NOMO-1 (cell line): ENCODE measurements around the gene SLC6A17.

Experiments
- DNase-seq, 2 experiments: peaks; one replicate each; lab custom pipeline; 2025; ENCODE audit not compliant: unreplicated experiment in 2 of 2; lab: John Stamatoyannopoulos, UW

The SLC6A17 gene

DNA sequence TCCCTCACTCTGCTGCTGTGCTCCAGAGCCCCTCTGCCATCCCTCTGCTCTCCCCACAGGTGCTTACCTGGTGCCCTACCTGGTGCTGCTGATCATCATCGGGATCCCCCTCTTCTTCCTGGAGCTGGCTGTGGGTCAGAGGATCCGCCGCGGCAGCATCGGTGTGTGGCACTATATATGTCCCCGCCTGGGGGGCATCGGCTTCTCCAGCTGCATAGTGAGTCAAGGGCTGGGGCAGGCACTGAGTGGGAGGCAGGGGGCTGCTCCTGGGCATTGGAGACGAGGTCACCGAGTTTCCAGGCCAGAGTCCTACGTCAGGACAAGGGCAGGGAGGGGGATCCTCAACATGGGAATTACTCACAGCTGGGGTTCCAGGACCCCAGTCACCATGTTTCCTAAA is 21.7 kb downstream of the SLC6A17 start:
- DNase-seq, result no peak

DNA sequence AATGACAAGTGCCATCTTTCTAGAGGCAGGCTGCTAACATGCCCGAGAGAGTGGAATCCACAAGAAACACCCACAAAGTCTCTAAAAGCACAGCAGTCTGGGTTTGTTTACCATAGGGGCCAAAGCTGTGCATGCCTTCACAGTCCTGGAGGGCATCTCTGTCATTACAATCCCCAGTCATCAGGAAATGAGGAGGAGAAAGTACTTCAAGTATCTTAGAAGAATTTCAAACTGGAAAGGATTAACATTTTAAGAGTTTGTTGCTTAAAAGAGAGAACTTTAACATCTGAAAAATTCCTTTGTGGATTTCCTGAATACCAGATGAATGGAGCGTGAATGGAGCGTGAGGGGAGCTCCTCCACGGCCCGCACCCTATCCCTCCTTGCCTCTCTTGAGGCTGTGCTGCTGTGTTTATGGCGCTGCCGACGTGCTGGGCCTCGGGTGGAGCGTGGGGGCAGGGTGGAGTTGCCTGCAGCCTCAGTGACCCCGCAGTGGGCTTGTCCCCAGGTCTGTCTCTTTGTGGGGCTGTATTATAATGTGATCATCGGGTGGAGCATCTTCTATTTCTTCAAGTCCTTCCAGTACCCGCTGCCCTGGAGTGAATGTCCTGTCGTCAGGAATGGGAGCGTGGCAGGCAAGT is 23.3 kb downstream of the SLC6A17 start:
- no peak for DNase-seq

DNA sequence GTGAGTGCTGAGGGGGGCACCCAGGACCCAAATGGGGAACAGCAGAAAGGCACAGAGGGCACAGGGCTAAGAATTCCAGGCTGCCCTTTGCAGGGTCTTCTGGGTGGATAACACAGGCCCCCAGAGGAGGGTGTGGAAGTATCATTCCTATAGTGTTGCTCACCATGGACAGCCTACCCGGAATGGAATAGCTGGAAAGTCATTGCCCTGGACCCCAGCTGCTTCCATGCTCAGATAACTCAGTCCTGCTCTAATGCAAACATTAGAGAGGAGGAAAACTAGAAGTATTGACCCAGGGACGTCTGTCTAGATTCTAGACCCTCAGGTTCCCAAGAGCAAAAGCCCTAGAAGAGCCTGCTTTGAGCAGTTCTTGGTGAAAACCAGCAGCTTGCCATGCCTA is 24.7 kb downstream of the SLC6A17 start:
- DNase-seq, result no peak

DNA sequence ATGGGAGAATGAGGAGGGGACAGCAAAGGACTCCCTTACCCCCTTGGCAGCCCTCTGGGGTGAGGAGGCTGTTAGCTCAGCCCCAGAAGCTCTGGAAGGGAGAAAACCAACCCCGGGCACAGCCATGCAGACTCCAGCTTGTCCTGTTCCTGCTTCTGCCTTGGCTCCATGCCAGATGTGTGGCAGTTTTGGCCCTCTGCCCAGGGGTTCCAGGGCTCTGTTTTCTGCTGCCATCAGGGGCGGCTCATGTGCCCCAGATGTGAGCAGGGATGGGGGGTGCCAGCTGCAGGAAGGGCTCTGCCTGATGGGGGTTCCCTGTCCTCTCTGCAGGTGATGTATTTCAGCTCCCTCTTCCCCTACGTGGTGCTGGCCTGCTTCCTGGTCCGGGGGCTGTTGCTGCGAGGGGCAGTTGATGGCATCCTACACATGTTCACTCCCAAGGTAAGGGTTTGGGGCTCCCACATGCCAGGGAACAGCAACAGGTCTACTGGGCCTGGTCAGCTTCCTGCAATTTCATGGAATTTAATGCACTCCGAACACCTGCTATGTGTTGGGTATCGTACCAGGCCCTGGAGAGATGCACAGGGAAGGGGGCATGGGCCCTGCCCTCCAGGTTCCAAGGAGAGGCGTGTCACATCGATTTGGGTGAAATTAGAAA is 26.1 kb downstream of the SLC6A17 start:
- DNase-seq, result no peak

DNA sequence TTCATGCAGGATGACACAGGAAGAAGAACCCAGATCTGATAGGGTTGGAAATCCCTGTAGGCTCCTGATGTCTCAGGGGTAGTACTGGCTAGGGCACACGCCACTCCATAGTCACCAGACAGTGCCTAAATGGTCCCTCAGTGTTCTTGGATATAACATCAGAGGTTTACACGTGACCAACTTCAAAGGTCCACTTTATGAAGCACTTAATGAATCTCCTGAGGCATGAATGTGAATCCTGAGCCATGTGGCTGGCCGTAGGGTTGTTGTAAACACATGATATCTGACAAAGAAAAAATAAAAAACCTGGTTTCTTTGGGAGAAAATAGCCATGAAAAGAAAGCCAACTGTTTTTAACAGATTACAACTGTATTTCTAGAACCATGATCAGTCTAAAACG is 27.5 kb downstream of the SLC6A17 start:
- no peak for DNase-seq

DNA sequence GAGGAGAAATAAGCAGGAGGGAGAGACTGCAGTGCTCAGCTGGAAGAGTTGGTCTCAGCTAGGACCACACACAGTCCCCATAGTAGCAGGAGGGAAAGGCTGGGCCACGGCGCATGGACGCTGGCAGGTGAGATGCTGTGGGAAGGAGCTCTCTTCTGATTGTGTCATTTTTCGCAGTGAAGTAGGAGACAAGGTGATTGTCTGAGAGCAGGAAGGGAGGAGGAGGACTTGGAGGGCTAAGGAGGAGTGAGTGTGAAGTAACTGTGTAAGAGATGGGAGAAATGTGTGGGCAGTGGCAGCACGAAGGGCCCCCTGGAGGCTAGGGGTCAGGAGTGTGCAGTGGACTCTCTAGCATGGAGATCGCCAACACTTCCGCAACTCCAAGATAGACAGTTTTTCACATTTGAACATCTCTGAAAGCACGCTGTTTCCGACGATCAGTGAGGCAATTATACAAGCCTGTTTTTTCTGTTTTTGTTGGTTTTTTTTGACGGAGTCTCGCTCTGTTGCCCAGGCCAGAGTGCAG is 33.4 kb downstream of the SLC6A17 start:
- DNase-seq, result no peak

DNA sequence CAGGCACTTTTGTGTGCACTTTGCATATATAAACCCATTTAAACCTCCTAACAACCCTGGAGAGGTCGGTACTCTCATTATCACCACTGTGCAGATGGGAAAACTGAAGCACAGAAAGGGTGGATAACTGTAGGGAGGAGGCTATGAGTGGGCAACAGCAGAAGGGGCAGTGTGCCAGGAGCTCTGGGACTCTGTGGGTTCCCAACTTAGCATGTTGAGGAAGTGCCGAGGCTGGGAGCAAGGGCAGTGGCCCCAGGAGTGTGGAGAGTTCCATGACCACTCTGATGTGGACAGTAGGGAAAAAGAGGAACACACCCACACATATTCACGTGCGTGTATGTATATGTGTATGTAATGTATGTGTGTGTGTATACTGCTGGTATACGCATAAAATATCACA is 34.2 kb downstream of the SLC6A17 start:
- no peak for DNase-seq

DNA sequence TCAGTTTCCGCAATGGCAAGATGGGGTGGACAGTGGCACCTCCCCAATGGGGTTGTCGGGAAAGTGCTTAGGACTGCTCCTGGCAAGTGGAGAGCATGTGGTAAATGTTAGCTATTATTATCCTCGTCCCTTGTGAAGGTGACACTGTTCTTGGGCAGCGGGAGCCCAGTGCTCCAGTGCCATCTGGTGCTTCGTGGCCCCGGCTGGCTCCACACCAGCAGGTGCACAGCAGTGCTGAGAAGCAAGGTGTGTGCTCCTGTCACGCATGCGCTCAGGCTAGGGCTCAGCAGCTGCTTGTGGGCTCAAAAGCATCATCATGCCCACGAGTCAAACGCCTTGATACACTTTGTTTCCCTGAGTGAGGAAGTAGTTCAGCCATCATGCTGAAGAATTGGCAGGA is 34.9 kb downstream of the SLC6A17 start:
- DNase-seq, result no peak

DNA sequence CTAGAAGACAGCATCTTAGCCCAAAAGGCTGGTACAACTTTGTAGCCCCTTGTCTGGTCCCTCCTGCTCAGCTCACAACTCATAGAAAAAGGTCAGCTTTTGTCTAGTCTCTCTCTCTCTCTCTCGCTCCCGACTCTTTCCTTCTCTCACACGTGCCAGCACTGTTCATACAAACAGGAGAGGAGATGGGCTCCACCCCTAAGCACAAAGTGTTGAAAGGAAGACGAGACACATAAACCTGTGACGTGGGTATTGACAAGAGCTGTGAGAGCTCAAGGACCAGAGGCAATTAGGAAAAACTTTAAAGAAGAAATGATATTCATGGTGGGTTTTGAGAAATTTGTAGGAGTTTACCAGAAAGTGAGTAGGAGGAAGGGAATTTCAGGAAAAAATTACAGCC is 36.3 kb downstream of the SLC6A17 start:
- no peak for DNase-seq

DNA sequence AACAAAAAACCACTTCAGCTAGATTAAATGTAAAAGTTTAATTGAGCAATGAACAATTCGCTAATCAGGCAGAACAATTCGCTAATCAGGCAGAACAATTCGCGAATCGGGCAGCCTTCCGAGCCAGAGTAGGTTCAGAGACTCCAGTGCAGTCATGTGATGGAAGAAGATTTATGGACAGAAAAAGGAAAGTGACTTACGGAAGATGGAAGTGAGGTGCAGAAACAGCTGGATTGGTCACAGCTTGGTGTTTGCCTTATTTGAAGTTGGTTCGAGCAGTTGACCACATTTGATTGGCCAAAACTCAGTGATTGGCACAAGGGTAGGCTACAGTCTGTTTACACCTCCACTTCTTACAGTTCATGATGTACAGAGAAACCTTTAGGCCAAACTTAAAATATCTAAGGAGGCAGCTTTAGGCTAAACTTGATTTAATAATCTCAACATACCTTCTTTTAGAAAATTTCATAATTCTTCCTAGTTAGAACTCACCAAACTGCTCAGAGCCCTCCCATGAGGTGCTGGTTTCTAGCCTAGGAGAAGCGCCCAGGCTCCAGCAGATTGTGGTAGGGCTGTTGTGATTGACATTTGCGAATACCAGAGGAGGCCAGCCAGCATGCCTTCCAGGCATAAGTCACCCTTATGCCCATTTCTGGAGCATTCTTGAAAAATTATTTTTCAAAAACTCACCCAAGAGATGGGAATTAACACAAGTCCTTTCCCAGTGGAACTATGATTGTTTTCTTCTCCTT is 37.0 kb downstream of the SLC6A17 start:
- no peak for DNase-seq

DNA sequence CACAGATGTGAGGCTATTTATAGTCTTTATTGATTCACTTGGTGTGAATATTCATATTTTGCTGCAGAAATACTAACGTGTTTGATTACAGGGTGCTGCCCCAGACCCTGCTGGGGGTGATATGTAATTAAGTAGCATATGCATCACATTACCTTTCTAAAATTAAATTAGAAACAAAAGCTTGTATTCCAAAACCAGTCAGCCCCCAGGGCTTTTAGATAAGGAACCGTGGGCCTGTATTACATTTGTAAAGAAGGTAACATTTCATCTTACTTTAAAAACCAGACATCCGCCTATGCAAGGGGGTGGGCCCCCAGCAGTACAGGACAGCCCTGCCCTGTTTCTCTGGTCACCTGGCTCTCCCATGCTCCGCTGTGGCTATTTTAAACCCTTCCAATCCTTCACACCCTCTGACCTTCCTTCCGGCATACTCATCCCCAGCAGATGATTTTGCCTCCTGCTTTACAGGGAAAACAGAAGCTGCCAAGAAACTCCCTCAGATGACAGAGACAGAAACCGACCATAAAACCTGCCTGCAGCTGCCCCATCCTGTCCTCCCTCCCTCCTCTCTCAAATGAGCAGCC is 37.8 kb downstream of the SLC6A17 start:
- DNase-seq, result no peak

DNA sequence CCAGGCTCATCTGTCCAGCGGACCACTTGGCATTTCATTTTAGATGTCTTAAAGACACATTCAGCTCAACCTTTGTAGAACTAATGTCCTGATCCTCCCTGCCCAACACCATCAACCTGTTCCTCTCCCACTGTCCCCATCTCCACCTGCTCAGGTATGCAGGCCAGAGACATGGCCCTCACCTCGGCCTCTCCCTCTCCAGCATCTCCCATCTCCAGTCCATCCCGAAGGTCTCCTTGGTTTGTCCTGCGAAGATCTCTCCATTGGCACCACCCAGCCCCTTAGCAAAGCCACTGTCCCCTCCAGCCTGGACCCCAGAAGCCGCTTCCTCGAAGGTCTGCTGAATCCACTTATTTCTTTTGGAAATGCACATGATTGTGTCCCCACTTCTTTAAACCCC is 38.9 kb downstream of the SLC6A17 start:
- no peak for DNase-seq

DNA sequence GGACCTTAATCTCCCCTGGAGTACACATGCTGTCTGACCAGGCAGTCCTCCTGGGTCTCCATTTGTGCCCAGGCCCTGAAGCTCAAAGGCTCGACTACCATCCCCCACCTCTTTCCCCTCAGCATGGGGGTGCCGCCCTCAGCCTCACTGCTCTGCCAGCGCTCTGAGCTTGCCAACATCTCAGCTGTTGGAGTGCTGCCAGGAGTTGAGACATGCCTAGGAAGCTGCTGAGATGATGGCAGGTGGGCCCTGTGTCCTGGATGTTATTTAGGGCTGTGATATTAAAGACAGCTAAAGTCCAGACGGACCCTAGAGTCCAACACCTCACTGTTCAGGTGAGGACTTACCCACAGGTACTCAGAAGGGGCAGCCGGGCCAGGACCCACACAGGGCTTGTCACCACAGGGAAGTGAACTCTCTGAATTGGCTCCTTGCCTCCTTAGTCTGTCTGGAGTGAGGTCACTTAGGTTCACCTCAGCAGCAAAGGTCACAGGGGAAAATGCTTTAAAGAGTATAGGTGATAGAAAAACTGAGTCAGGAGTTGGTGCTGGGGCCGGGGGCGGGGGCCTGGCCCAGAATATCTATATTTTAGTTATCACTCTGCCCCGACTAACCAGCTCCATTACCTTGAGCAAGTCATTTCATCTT is 40.1 kb downstream of the SLC6A17 start:
- no peak for DNase-seq

DNA sequence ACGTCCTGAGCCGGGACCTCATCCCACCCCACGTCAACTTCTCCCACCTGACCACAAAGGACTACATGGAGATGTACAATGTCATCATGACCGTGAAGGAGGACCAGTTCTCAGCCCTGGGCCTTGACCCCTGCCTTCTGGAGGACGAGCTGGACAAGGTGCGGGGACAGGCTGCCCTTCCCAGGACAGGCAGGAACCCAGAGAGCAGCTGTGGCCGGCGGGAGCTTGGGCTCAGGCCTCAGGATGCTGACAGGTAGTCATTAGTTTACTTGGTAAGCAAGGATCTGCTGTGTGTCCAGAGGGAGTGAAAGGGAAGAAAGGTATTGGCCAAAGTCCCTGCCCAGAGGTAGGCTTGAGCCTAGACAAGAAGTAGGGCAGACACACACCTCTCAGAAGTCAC is 42.2 kb downstream of the SLC6A17 start:
- no peak for DNase-seq

DNA sequence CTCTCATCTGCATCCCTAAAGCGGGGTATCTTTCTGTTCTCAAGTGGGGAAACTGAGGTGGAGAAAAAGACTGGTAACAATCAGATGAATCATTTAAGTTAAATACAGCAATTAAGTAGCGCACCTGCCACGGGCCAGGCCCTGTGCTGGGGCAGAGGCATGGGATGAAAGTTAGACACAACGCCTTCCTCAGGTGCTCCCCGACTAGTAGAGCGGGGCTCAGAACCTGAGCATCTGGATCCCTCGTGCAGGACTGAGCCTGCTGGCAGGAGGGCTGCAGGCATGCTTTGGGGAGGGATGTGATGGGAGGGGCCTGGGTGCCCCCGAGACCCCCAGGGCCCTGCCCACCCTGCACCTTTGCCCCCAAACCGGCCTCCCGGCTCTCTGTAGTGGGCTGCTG is 44.9 kb downstream of the SLC6A17 start:
- no peak for DNase-seq

DNA sequence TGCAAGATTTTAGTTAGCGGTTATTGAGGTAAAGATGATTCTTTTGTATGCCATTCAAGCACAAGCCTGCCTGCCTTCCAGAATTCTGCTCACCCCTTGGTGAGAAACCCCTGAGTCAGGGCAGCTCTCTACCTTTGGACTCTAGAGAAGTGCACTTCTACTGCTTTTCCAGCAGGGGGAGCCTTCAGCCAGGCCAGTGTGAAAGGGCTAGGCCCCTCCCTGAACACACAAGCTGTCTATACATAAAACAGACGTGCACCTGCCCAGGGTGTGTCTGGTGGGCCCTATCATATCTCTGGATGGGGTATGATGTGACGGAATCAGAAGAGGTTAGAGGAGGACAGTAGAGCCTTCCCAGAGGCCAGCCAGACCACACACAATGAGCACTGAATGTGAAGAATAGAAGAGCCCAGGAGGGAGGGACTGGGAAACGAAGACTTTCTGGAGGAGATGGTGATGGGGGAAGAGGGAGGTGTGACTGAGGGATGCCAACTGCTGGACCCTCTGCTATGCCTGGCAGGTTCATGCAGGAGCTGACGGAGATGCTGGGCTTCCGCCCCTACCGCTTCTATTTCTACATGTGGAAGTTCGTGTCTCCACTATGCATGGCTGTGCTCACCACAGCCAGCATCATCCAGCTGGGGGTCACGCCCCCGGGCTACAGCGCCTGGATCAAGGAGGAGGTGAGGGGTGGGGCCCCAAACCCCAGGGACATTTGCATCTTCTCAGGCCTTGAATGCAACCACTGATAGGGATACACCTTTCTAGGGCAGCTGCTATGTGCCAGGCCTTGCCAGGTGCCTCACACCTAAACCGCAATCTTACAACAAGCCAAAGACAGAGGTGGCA is 46.8 kb downstream of the SLC6A17 start:
- DNase-seq, result peak; percentile 51 to 69

DNA sequence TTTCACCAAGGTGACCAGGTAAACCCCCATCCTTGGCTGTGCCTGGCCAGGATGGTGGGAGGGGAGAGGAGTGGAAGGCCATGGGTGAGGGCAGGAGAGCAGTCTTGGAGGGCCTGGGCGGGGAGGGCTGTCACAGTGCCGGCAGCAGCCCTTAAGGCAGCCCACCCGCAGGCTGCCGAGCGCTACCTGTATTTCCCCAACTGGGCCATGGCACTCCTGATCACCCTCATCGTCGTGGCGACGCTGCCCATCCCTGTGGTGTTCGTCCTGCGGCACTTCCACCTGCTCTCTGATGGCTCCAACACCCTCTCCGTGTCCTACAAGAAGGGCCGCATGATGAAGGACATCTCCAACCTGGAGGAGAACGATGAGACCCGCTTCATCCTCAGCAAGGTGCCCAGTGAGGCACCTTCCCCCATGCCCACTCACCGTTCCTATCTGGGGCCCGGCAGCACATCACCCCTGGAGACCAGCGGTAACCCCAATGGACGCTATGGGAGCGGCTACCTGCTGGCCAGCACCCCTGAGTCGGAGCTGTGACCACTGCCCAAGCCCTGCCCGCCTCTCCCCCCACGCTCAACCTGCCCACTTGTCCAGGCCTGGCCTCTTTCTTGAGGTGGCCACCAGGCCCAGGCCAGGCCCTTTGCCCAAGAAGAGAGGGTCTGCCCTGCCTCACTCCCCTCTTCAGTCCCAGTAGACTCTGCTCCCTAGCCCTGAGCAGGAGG is 47.8 kb downstream of the SLC6A17 start:
- DNase-seq, result no peak

DNA sequence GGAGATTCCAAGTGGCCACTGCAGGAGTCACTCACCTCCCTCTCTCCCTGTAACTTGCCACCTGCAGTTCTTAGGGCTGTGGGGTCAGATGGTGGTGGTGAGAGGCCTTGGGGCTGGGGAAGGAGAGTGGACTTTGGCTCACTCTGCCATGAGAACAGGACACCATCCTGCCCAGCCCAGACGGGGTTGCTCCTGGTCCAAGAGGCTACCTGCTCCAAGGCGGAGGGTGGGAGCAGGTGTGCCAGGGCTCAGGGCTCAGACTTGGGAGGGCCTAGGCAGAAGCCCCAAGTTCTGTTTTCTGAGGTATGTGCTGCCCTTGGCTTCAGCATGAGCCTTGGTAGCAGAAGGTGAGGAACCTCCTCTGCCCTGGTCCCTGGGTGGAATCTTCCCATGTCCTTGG is 48.5 kb downstream of the SLC6A17 start:
- no peak for DNase-seq

DNA sequence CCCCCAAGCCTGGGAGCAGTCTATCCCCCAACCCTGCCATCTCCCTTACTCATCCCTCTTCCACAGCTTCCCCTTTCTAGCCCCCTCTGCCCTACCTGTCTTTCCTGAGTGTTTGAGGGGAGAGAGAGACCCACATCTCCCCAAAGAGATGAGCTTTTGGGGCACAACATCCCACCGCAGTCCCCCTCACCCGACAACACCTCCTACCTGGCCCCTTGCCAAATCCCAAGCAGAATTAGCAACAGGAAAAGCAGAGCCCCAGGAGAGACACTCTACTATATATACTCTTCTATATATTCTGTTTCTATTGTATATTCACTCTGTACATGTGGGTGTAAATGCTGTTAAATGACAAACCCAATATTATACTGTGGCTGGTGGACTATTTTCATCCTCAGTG is 49.9 kb downstream of the SLC6A17 start:
- DNase-seq, result no peak

DNA sequence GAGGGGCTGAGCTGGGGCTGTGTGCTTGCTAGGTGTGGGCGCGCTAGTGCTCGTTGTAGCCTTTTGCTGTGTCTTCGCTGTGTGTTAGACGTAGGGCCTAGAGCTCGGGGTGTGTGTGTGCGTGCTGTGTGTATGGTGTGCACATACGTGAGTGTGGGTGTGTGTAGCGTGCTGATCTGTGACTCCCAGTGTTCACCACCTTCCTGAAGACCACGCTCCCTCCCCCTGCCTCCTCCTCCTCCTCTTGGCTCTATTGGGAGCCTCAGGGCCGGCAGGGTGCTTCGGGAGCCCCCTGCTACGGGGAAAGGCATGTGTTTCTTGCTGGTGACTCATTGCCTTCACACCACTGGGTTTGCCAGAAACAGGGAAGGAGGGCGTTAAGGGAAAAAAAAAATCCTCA is 50.4 kb downstream of the SLC6A17 start:
- no peak for DNase-seq
